Osteocyte (in vitro differentiated cells): ENCODE data around the gene GNMT. TPM values are rescaled to one million over a fixed set of nuclear protein-coding genes. Genes with fewer than 3 reads are reported as not detected.

ENCODE experiments used
- DNase-seq: peaks from one replicate; pipeline ENCODE4 v3.0.0; 2021; ENCODE audit warnings: mixed read lengths; ENCODE audit not compliant: unreplicated experiment; ENCODE audit errors: extremely low spot score
- H3K27ac Mint-ChIP-seq: one replicate; pipeline ENCODE4 v1.8.0; 2021; ENCODE audit warnings: mild to moderate bottlenecking, mixed read lengths; ENCODE audit not compliant: unreplicated experiment
- H3K27me3 Mint-ChIP-seq: one replicate; pipeline ENCODE4 v1.8.0; 2021; ENCODE audit warnings: mixed read lengths; ENCODE audit not compliant: unreplicated experiment
- H3K36me3 Mint-ChIP-seq: one replicate; pipeline ENCODE4 v1.8.0; 2021; ENCODE audit warnings: mixed read lengths; ENCODE audit not compliant: unreplicated experiment
- H3K4me1 Mint-ChIP-seq: one replicate; pipeline ENCODE4 v1.8.0; 2021; ENCODE audit warnings: mixed read lengths; ENCODE audit not compliant: unreplicated experiment
- H3K4me3 Mint-ChIP-seq: one replicate; pipeline ENCODE4 v1.8.0; 2021; ENCODE audit warnings: mild to moderate bottlenecking, moderate library complexity, mixed read lengths; ENCODE audit not compliant: unreplicated experiment
- H3K9me3 Mint-ChIP-seq: one replicate; pipeline ENCODE4 v1.8.0; 2021; ENCODE audit warnings: mixed read lengths; ENCODE audit not compliant: unreplicated experiment
- CTCF ChIP-seq: fragments of 200-600 bp; sonication (generic); IDR thresholded peaks from 2 replicates; pipeline ENCODE4 v1.5.0; 2021; ENCODE audit warnings: antibody characterized with exemption, mild to moderate bottlenecking, moderate library complexity
- long read RNA-seq: library from polyadenylated mRNA; unstranded; transcript quantifications from one replicate; pipeline ENCODE4 v2.0.0, GENCODE V29; 2021
- total RNA-seq: library from RNA; stranded (reverse); gene quantifications from 2 replicates; pipeline ENCODE4 v1.2.1, GENCODE V29; 2021

GNMT gene
- 0.44 and 0.97 TPM in 2 replicates for total RNA-seq
- long read RNA-seq, result 0 reads

- Mint-ChIP-seq H3K27me3 (no peaks in the 10 kb centered on the region), H3K36me3 (peaks cover 12% of the 10 kb centered on the region), H3K27ac (no peak within 1 kb of the TSS), H3K4me3 (peak within 1 kb of the TSS; percentile 70), H3K4me1 (peaks cover 17% of the 10 kb centered on the region), H3K9me3 (no peaks in the 10 kb centered on the region)
- no peak for DNase-seq
- no peak for TF ChIP-seq CTCF
Measured at GRCh38 chr6:42960243-42961019, at the start of gene GNMT. GNMT (plus strand) TSS chr6:42960754; CDS start chr6:42960768, 14 bp downstream.

GRCh38 chr6:42911171-42912021 lies 49.2 kb upstream of the GNMT start:
- DNase-seq, result no peak
- peaks cover 3% of the 10 kb centered on the region for H3K4me1 Mint-ChIP-seq
- no peak for TF ChIP-seq CTCF
- no peak overlapping the region for H3K27ac Mint-ChIP-seq
- H3K27me3 Mint-ChIP-seq, result peaks cover 3% of the 10 kb centered on the region
- H3K4me3 Mint-ChIP-seq, result peak overlapping the region; percentile 55
- no peaks in the 10 kb centered on the region for H3K36me3 Mint-ChIP-seq
- H3K9me3 Mint-ChIP-seq, result no peaks in the 10 kb centered on the region

GRCh38 chr6:42914546-42914945 lies 46.0 kb upstream of the GNMT start:
- H3K36me3 Mint-ChIP-seq, result no peaks in the 10 kb centered on the region
- no peaks in the 10 kb centered on the region for H3K9me3 Mint-ChIP-seq
- no peak for TF ChIP-seq CTCF
- peaks cover 3% of the 10 kb centered on the region for H3K4me1 Mint-ChIP-seq
- H3K27me3 Mint-ChIP-seq, result peaks cover 3% of the 10 kb centered on the region
- DNase-seq, result no peak
- no peak overlapping the region for H3K4me3 Mint-ChIP-seq
- no peak overlapping the region for H3K27ac Mint-ChIP-seq

- Mint-ChIP-seq H3K27ac (no peak within 1 kb of the TSS), H3K36me3 (no peaks in the 10 kb centered on the region), H3K27me3 (peaks cover 3% of the 10 kb centered on the region), H3K4me3 (no peak within 1 kb of the TSS), H3K4me1 (peaks cover 4% of the 10 kb centered on the region), H3K9me3 (no peaks in the 10 kb centered on the region)
- DNase-seq, result no peak
- TF ChIP-seq CTCF, result no peak
Measured at GRCh38 chr6:42915732-42916131, 44.8 kb upstream of the GNMT start, which contains the start of gene PTCRA. PTCRA (plus strand) TSS chr6:42916053; CDS start chr6:42916070, 17 bp downstream.

- Mint-ChIP-seq H3K27me3 (peaks cover 1% of the 10 kb centered on the region), H3K4me3 (no peak overlapping the region), H3K9me3 (no peaks in the 10 kb centered on the region), H3K36me3 (no peaks in the 10 kb centered on the region), H3K27ac (no peak overlapping the region), H3K4me1 (peaks cover 3% of the 10 kb centered on the region)
- no peak for DNase-seq
- no peak for TF ChIP-seq CTCF
Measured at GRCh38 chr6:42916288-42916687, 44.3 kb upstream of the GNMT start.
